IPS-NIHi7 (cell line): Measurements from ENCODE around the gene NTN1.
A peak's percentile ranks its signal among the peaks of the same experiment; 100 is the strongest.

Experiments
- DNase-seq: peaks from one replicate; pipeline ENCODE4 v3.0.0; 2012; ENCODE audit warnings: mixed read lengths; ENCODE audit errors: extremely low spot score

NTN1 gene

DNA sequence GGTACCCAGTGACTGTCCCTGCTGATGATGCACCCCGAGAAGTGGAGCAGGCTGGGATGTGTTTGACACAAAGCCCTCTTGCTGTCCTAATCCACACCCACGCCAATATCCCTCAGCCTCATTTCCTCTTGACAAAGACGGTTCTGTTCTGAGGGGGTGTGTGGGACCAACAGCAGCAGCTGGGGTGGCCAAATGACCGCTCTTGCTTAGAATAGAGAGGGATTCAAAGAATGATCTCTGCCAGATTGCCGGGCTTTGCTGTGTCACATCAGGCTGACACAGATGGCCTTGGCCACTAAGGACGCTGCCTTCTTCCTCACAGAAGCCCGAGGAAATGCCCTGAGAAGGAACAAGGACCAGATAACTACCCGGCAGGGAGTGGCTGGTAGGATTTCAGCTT, 250.7 kb downstream of the NTN1 start:
- DNase-seq: no peak

DNA sequence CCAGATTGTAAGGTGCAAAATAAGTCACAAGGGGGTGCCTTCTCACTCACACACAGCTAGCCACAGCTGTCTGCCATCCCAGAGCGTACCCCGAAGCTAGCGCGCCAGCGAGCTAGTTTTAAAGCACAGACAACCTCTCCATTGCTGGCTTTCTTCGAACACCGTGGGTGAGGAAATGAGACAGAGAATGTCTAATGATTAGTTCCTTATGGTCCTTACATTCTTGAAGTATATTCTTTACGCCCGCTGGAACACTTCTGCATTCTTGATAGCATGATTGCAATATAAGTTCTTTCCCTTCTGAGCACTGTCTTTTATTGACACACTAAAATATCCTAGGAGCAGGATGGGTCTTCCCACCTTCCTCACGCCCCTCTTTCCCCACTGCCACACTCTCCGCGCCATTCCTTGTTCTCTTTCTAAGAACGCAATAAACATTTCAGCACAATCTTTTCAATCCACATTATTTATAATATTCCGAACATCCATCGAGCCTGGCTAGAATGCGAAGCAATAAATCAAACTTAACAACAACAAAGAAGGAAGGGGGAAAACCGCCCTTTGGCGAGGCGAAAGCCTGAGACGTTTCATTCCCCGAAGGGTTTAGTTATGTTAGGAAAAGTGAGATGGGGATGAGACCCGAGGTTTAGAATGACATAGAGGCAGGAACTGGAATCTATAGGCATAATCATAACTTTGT, 251.3 kb downstream of the NTN1 start:
- no peak for DNase-seq

DNA sequence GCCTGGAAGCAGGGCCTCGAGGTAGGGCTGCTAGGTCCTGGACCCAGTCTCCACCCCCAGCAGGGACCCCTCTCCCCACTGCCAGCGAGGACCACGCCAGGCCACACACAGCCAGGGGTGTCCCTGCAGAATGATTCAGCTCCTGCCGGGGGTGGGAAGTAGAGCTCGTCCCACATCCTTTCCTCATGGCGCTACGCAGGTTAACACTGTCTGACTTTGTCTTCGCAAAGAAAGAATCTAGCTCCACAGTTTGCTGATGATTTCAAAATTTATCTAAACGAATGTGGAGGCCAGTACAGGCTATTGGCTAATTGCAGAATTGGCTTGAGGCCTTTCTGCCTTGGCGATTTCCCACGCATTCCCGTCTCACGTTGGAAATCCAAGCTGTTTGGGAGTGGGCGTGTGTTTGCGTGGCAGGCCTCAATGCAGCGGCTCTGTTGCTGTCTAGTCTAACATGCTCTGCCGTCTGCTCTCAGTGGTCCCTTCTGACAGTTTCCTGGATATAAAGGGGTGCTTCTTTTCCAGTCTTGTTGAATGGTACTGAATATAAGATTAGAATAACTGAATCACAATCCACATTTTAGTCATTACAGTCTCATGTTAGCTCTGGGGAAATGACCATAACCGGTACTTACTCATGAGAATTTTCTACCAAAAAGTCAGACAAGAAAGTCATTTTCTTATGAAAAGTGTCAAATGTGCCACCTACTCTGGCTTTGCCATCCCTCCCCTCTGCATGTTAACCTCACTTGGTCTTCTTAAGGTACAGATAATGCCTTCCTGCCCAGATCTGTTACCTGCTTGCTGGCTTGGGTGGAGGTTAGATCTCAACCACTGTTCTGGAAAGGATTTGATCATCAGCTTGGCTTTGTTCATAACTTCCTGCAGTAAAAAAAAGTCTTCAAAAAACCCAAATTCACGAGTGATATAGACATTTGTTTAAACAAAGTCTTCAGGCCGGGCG, 252.4 kb downstream of the NTN1 start:
- no peak for DNase-seq

DNA sequence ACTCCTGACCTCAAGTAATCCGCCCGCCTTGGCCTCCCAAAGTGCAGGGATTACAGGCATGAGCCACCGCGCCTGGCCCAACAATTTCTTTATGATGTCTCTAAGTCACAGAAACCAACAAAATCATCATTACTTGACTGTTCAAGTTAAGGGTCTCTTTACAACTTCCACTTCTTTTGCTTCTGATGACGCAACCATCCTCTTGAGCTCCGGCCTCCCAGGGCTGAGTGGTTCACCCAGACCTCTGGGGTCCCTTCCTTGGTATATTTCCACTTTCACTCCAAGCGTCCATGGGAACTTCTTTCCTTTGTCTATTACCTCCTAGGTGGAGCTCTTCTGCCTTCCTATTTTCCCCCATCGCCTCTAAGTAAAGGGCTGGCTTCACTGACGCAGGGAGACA, 253.7 kb downstream of the NTN1 start:
- no peak for DNase-seq

DNA sequence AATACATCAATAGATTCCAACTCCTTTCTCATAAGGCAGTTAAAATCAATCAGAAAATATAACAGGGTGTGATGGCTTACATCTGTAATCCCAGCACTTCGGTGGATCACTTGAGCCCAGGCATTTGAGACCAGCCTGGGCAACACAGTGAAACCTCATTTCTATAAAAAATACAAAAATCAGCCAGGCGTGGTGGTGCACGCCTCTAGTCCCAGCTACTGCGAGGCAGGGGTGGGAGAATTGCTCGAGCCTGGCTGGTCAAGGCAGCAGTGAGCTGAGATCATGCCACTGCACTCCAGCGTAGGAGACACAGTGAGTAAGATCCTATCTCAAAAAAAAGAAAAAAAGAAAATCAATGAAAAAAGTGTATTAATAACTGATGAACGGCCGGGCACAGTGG, 258.6 kb downstream of the NTN1 start:
- DNase-seq: no peak

DNA sequence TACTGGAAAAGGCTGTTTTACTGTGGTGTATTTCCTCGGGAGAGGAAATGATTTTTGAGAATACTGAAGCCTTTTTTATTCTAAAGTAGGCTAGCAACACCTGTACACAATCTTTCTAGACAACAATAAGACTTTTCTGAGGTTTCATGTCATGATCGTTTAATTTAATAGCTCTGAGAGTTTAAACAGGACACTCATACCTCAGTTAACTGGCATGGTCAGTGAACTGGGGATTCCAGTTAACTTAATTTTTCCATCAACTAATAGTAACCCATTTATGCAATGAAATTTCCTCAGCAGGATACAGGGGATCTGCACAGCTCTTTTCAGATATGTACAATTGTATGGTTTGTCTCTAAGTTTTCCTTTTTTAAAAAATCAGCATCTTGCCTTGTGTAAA, 262.6 kb downstream of the NTN1 start:
- no peak for DNase-seq

DNA sequence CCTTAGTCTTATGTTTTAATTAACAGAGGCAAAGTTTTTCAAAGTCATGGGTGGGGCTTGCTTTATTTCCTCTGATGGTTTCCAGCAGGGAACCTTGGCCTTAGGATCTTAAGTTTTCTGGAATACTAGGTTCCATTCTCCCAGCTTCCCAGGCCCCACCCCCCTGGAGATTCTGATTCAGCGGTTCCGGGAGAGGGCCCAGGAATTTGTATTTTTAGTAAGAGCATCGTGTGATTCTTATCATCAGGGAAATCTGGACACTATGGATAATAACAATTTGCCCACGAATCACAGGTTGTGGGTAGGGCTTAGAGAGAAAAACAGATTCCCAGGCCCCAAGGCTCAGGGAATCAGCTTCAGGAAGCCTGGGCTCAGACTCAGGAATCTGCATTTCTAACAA, 263.6 kb downstream of the NTN1 start:
- DNase-seq: no peak

DNA sequence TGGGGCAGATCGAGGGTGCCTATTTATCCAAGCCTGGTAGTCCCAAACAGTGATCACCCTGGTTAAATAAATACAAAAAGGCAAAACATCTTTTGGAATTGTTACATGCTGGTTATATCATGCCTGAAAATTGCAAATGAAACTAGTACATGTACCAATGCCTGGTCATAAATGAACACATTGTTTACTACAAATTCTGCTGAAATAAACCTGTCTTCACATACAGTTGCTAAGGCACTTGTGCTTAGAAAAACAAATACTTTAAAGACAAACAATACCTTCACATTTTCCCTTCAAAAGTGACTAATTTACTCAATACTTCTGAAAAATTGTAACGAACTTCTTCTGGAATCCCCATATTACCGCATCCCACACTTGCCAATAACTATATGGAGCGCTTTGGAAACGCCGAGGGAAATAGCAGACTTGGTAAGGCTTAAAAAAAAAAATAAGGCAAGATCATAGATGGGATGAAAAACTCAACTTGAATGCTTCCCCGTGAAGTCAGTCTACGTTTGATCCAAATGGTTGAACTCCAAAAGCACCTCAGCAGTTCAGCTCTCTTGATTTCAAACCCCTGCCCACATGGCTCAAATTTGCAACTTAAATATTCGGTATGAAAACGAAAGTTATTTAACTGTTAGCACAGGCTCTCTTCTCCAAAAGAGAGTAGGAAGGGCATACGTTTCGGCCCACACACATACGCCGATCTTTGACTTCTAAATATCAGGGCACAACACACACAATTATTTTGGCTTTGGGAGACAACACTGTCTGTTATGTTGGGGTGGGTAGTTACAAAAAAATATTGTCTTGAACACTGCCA, 264.5 kb downstream of the NTN1 start:
- DNase-seq: no peak

DNA sequence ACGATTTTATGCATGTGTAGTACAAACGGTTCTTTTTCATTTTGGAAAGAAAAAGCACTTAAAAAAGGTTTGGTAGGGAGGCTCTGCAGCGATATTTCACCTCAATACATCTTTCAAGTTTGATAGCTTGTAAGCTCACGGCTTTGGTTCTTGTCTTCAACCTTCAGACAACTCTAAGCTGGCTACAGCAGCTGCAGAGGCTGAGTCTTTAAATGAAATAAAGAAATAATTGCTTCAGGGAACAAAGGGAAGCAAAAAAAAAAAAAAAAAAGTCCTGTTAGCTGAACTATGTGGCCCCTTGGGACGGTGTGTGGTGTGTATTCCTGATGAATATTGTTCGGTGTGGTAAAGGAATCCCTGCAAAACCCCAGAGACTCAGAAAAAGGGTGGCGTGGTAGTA, 265.1 kb downstream of the NTN1 start:
- DNase-seq: no peak

DNA sequence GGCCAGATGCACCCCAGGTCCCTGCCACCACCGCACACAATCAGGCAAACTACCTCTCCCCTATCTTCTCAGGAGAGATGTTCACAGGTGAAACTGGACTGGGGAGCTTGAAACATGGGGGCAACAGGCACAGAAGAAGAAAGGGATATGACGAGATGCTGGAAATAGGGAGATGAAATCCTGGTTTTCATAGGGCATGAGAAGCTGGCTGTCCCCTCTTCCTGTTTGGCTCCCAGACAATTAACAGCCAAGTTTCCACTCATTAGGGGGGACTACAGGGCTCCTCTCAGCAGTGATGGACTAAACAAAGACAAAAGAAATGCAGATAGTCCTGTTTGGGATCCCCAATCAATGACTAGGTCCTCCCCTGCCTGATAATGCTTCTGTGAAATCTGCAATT, 266.0 kb downstream of the NTN1 start:
- DNase-seq: no peak

DNA sequence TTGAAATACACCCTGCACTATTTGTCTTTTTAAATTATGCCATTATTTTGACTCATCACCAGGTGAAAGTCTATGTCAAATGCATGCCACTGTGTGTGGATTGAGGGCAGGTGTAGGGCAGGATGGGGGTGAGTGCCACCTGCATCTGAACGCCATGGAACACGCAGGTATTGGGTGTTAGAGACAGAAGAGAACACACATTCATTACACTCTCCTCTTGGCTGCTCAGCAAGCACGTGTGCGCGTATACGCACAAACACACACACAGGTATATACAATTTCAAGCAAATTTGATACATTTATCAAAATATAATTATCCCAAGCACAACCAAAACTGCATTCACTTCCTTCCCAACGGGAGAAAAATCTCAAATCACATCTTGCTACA, 268.9 kb downstream of the NTN1 start:
- DNase-seq: no peak

DNA sequence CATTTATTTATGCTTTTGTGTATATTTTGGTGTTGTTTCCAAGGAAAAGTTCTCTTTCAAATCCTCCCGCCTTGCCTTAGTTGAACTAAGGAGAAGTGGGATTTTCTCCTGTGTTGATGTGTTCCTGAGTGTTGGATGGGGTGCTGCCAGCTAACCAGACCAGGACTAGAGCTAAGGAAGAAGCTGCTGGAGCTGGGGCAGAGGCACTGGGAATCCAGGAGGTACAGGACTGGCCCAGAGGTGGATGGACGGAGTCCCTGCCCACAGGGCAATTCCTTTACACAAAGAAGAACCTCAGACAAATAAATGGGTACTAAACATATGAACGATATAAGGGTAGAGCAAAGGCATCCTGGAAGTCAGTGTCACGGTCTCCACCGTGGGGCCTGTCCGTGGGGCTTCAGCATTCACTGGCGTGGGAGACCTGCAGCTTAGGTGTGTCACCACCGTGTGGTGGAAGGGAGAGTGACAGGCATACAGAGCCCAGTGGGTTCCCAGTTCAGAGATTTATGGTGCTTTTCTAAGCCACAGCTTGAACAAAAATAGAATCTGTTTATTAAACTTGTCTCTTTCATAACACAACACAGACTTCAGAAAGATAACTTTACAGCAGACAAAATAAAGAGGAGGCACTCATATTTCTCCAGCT, 270.7 kb downstream of the NTN1 start:
- DNase-seq: peak; percentile 69

DNA sequence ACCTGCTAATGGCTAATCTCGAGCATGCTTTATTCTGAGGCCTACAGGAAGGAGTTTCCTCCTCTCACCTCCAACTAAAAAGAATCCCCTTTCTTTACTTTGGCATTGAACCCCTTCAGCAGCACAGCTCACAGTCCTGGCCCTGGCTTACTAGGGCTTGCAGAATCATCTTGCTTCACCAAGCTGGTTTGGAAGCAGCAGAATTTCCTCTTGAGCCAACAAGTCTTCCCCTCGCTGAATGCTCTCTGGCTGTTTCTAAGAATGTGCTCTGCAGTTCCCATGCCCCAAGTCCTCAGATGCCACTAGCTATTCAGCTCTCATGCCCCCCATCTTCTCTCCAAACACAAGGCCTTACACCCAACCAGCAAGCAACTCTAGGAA, 271.2 kb downstream of the NTN1 start:
- no peak for DNase-seq
